Measurements from ENCODE around the gene PTRHD1.

- TF ChIP-seq CTCF (IDR thresholded peaks at IDR 0.05), result no peak
- TF ChIP-seq POLR2AphosphoS5 (IDR thresholded peaks at IDR 0.05), result no peak
- no peak for TF ChIP-seq POLR2A (IDR thresholded peaks at IDR 0.05)
Measured at GRCh38 chr2:24791452-24791851, 1.7 kb downstream of the PTRHD1 start.
